GM19468 (cell line): Measurements from ENCODE around the gene ANKFN1.

Source experiments
- ATAC-seq: cut with Tn5 transposase; IDR thresholded peaks from one replicate; pipeline ENCODE4 v1.9.1; 2021; ENCODE audit warnings: mild to moderate bottlenecking, moderate library complexity, moderate number of reproducible peaks; ENCODE audit not compliant: unreplicated experiment; ENCODE audit errors: extremely low read depth

The ANKFN1 gene

DNA sequence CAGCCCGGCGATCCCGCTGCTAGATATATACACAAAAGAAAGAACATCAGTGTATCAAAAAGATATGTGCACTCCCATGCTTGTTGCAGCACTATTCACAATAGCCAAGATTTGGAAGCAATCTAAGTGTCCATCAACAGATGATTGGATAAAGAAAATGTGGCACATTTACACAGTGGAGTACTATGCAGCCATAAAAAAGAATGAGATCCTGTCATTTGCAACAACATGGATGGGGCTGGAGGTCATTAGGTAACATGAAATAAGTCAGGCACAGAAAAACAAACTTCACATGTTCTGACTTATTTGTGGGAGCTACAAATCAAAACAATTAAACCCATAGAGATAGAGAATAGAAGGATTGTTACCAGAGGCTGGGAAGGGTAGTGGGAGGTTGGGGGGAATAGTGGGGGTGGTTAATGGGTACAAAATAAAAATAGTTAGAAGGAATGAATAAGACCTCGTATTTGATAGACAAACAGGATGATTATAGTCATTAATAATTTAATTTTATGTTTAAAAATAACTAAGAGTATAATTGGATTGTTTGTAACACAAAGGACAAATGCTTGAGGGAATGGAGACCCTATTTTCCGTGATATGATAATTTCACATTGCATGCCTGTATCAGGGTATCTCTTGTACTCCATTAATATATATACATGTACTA, 263.5 kb downstream of the ANKFN1 start:
- no peak for ATAC-seq

GRCh38 chr17:56424005-56424404, 270.7 kb downstream of the ANKFN1 start:
- no peak for ATAC-seq

GRCh38 chr17:56424543-56425044, 271.3 kb downstream of the ANKFN1 start:
- ATAC-seq: no peak

DNA sequence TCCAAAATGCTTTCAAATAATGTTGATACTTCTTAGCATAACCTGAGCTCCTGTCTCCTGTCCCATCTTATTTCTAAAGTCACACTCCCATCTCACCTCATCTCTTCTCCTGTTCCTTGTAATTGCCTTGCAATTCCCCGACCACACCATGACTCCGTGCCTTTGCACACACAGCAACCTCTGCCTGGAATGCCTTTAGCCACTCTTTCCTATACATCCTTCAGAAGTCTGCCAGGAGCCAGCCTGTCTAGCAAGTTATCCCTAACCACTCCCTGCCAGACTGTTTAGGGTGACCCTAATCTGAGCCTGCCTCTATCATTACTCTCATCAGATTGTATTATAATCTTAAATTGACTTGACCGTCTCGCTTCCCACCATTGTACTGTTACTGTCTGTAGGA, 272.2 kb downstream of the ANKFN1 start:
- ATAC-seq: no peak

- no peak for ATAC-seq
Observed at GRCh38 chr17:56426901-56427300, 273.6 kb downstream of the ANKFN1 start.

GRCh38 chr17:56431736-56432135, 278.5 kb downstream of the ANKFN1 start:
- ATAC-seq: no peak

DNA sequence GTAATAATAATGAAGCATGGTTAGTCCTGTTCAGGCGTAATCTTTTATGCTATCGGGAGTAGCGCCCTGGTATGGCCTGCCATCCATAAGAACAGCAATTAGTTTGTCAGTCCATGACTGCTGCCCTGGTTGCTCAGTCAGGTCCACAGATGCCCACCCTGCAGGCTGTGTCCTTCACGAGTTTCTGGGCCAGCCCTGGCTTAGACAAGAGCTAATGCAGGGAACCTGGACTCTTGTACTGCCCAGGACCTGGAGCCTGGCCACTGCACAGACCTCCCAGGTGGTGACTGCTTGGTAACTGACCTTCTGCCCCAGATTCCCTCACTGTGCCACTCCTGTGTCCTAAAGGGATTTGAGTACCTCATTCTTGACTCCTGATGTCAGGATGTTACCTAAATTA, 279.2 kb downstream of the ANKFN1 start:
- ATAC-seq: no peak

GRCh38 chr17:56434610-56435009, 281.3 kb downstream of the ANKFN1 start:
- no peak for ATAC-seq

DNA sequence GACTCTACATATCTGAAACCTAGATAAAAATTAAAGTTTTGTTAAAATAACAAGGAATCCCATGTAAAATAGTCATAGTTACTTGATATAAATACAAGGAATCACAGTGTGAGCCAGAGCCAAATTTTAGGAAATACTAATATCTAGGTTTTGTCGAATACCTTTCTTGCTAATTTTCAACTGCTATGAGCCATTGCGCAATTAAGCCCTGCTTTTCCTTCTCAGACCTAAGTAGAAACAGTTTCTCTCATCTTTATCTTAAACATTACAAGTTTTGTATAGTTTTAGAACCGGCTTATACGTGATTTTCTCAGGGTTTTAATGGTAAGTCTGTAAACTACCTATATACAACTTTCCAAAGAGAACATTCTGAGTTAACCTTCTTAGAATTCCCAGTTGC, 282.9 kb downstream of the ANKFN1 start:
- ATAC-seq: no peak

GRCh38 chr17:56440419-56440818, 287.1 kb downstream of the ANKFN1 start:
- ATAC-seq: no peak

DNA sequence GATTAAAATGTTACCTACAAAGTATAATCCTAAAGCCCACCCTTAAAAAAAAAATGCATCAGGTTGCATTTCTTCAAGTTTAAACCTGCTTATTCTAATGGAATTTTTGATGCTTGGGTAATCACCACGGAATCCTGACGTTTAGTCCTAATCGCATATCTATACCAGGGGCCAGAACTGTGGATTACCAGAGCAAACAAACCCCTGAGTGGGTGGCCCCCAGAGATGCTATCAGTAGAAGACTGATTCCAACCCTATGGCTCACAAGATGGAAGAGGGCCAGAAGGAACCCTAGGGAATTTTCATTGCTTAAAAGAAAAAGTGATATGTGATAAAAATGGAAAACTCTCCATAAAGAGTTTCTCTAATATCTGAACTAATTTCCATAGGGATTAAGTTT, 288.0 kb downstream of the ANKFN1 start:
- ATAC-seq: no peak

DNA sequence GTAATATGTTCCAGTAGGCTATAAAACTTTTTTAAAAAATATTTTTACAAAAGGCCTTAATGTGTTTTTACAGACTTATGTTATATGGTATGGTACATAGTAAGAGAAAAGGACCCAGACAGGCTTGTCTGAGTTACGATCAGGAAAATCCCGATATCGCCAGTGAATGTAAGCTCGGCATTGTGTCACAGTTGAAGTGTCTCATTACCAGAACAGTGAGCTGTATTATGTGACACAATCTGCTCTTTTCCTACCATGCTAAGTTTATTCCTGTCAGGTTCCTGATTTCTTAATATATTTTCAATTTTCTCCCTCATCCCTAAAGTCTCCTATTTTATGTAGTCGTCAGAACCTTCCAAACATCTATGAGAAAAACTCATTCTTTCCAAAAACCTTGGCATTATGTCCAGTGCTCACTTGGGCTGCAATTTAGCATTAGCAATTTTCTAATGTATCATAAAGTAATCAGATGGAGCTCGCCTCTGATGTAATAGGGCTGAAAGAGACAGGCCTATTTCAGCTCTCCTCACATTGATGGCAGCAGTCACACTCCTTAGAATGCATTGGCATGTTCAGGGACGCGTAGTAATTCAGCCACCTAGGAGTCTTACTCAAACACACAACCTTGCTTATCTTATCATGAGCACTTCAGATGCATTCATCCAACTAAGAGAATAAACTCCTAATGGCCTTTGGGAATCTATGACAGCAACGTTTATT, 292.6 kb downstream of the ANKFN1 start:
- ATAC-seq: no peak

GRCh38 chr17:56447171-56447570, 293.9 kb downstream of the ANKFN1 start:
- no peak for ATAC-seq

DNA sequence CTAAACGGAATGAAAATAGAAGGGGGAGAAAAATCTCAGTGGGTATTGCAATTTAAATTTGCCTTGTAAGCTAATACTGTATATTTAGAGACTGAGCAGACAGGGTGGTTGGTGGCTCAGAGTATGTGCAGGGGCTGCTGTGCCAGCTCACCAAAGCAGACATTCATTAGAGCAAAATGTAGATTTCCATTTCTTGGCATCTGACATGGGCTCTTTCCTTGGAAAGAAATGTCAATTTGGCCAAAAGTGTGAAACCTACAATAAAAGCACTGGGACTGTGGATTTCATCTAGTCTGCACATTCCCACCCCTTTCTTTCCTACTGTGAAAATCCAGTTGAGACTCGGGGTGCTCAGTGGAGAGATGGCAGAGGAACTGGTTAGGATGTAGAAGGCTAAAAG, 295.1 kb downstream of the ANKFN1 start:
- no peak for ATAC-seq

GRCh38 chr17:56449176-56449575, 295.9 kb downstream of the ANKFN1 start:
- no peak for ATAC-seq

DNA sequence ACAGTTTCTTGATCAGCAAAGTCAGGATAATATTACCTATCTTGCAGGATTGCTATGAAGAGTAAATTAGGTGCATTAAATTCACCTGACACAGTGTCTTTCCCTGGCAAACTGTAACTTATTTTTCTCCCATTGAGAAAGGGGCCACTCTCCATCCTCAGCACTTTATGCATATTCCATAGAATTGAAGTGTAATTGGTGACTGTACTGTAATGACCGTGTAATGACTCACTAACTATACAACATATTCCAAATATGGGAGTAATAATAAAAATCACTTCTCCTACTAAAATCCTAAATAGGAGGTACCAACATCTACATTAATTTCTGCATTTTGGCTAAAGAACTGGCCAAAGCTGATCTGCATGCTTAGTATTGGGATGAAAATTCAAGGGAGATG, 298.4 kb downstream of the ANKFN1 start:
- ATAC-seq: no peak

GRCh38 chr17:56452461-56452860, 299.2 kb downstream of the ANKFN1 start:
- no peak for ATAC-seq

- no peak for ATAC-seq
Observed at GRCh38 chr17:56457501-56457900, 304.2 kb downstream of the ANKFN1 start.

DNA sequence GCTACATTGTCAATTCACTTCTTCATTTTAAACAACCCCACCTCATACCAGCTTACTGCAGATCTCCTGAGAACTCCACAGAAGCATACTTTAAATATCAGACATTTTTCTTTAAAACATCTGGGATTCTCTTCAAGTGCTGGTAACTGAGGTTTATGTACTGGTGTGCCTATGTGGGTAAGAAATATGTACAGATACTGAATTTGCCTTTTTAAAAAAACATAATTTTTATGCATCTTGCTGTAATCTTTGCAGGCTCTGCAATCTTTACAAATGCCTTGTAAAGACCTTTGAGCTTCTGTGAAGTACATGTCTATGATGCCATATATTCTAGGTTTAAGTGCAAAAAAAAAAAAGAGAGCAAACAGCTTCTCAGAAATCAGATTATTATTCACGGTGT, 312.6 kb downstream of the ANKFN1 start:
- ATAC-seq: no peak

DNA sequence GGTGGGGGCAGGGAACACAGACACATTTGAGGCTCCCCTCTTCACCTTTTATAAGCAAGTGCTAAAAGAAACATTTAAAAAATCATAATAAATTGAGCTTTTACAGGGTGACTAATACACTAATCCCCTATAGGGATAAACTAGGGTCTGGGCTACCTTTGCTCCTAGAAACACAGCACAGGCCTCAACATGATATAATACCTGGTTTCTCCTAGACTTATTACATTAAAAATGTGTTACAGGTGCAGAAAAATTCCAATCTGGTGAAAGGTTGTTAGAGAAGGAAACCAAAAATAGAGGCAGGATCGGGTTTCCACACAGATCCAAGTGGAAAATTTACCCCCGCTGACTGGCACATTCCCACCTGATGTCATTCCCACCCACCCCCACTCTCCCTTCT, 315.6 kb downstream of the ANKFN1 start:
- ATAC-seq: no peak

GRCh38 chr17:56471696-56472095, 318.4 kb downstream of the ANKFN1 start:
- ATAC-seq: no peak

DNA sequence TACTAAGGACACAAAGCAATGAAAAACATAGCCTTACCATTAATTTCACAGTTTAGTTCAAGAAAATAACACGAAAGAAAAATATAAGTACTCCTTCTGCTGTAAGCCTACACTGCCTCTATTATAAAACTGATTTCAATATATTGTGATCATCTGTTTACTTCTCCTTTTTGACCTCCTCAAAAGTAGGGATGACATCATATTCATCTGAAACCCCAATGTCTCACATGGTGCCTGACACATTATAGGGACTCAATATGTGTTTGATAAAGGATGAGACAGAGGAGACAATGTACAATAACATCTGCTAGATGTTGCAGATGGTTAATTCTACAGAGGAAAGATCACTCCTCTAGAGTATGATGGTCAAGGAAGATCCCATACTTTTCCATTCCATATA, 321.8 kb downstream of the ANKFN1 start:
- ATAC-seq: no peak
